Astrocyte (in vitro differentiated cells and primary cell): ENCODE results near the gene FRMD4A. TPM values are rescaled to one million over a fixed set of nuclear protein-coding genes. Genes with fewer than 3 reads are reported as not detected.
A peak's percentile ranks its signal among the peaks of the same experiment; 100 is the strongest.

Experiments
- DNase-seq: peaks from one replicate; pipeline ENCODE4 v3.0.0-alpha.2; 2010; ENCODE audit warnings: low read depth
- FAIRE-seq: peaks from 2 replicates; lab custom pipeline; 2011; peaks lifted over from hg19 to GRCh38; lab: Jason Lieb, UNC
- H2AFZ ChIP-seq: 2 replicates; pipeline ENCODE4 v1.6.0; 2012; ENCODE audit warnings: low read depth, low read length, inconsistent platforms
- H3K27ac ChIP-seq: 2 replicates; pipeline ENCODE4 v1.5.1; 2011; ENCODE audit warnings: low read depth, low read length, inconsistent platforms
- H3K27me3 ChIP-seq: 2 replicates; pipeline ENCODE4 v1.6.0; 2011; ENCODE audit warnings: low read length, inconsistent platforms; ENCODE audit not compliant: insufficient read depth
- H3K36me3 ChIP-seq: 2 replicates; pipeline ENCODE4 v1.5.1; 2011; ENCODE audit warnings: low read length, inconsistent platforms; ENCODE audit not compliant: insufficient read depth
- H3K4me1 ChIP-seq: 2 replicates; pipeline ENCODE4 v1.5.1; 2011; ENCODE audit warnings: low read length, inconsistent platforms; ENCODE audit not compliant: insufficient read depth
- H3K4me2 ChIP-seq: 2 replicates; pipeline ENCODE4 v1.6.0; 2012; ENCODE audit warnings: low read length, inconsistent platforms
- H3K4me3 ChIP-seq: 2 replicates; pipeline ENCODE4 v1.5.1; 2011; ENCODE audit warnings: low read depth, mild to moderate bottlenecking, low read length, inconsistent platforms; ENCODE audit not compliant: insufficient read depth
- H3K79me2 ChIP-seq: 2 replicates; pipeline ENCODE4 v1.6.0; 2012; ENCODE audit warnings: mild to moderate bottlenecking, low read length, inconsistent platforms; ENCODE audit not compliant: insufficient read depth
- H3K9ac ChIP-seq: 2 replicates; pipeline ENCODE4 v1.6.0; 2012; ENCODE audit warnings: mild to moderate bottlenecking, low read length, inconsistent platforms
- H3K9me3 ChIP-seq: 2 replicates; pipeline ENCODE4 v1.5.1; 2012; ENCODE audit warnings: low read depth, mild to moderate bottlenecking, low read length, inconsistent platforms; ENCODE audit not compliant: insufficient read depth
- H4K20me1 ChIP-seq: 2 replicates; pipeline ENCODE4 v1.6.0; 2012; ENCODE audit warnings: low read length, inconsistent platforms; ENCODE audit not compliant: insufficient read depth
- H3K27ac Mint-ChIP-seq: one replicate; pipeline ENCODE4 v1.8.0; 2021; ENCODE audit warnings: mild to moderate bottlenecking, mixed read lengths; ENCODE audit not compliant: unreplicated experiment
- H3K27me3 Mint-ChIP-seq: one replicate; pipeline ENCODE4 v1.8.0; 2021; ENCODE audit warnings: low read depth, mixed read lengths; ENCODE audit not compliant: unreplicated experiment
- H3K36me3 Mint-ChIP-seq: one replicate; pipeline ENCODE4 v1.8.0; 2021; ENCODE audit warnings: low read depth, mixed read lengths; ENCODE audit not compliant: unreplicated experiment
- H3K4me1 Mint-ChIP-seq: one replicate; pipeline ENCODE4 v1.8.0; 2021; ENCODE audit warnings: low read depth, mixed read lengths; ENCODE audit not compliant: unreplicated experiment
- H3K4me3 Mint-ChIP-seq: one replicate; pipeline ENCODE4 v1.8.0; 2021; ENCODE audit warnings: mild to moderate bottlenecking, moderate library complexity, mixed read lengths; ENCODE audit not compliant: unreplicated experiment
- H3K9me3 Mint-ChIP-seq: one replicate; pipeline ENCODE4 v1.8.0; 2021; ENCODE audit warnings: mild to moderate bottlenecking, mixed read lengths; ENCODE audit not compliant: unreplicated experiment
- EZH2 ChIP-seq: IDR thresholded peaks from 2 replicates; pipeline ENCODE4 v1.6.1; 2012; ENCODE audit warnings: mild to moderate bottlenecking, low read length, inconsistent platforms; ENCODE audit not compliant: insufficient read depth
- total RNA-seq: library from RNA; stranded (reverse); gene quantifications from 2 replicates; pipeline ENCODE4 v1.2.1, GENCODE V29; 2021
- TF ChIP-seq, protein P1 (sequence below): IDR thresholded peaks from 2 replicates; pipeline ENCODE4 v1.5.1; 2011; ENCODE audit warnings: low read depth, mild to moderate bottlenecking, inconsistent platforms, low read length, moderate library complexity; ENCODE audit not compliant: insufficient read depth

FRMD4A gene
- total RNA-seq, 1 donor from 2014 or later = 82.5 TPM

DNA sequence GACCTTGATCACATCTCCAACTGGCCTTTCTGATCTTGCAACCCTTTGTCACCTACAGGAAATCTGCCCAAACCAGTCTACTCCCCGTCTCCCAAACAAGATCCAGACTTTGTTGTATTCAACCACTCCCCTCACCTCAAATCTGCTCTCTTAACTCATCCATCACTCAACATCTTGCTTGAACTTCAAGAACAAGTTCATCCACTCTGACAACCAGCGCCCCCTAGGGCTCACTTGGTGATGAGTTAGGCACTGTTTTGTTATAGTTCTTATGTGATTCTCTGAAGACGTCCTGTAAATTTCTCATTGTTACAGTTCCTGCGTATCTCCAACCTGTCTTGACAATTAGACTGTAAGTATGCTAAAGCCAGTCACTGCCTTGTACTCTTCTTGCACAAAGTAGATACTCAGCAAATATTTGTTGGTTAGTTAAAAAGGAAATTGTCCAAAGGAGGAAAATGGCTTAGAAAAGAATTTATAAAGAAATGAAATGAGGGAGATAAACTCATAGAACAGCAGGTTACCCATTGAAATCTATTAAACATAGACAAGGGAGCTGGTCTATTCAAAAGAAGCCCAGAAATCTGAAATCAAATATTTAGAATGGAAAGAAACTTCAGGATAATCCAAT lies 5.3 kb downstream of the FRMD4A start:
- Mint-ChIP-seq H3K36me3 (no peaks in the 10 kb centered on the region), H3K4me1 (peaks cover 6% of the 10 kb centered on the region), H3K4me3 (no peak overlapping the region), H3K27ac (no peak overlapping the region), H3K9me3 (peaks cover 3% of the 10 kb centered on the region), H3K27me3 (peaks cover 8% of the 10 kb centered on the region)
- Histone ChIP-seq H3K36me3 (no peaks in the 10 kb centered on the region), H3K4me3 (no peak overlapping the region), H4K20me1 (no peaks in the 10 kb centered on the region), H3K27me3 (peaks cover 12% of the 10 kb centered on the region), H3K79me2 (no peaks in the 10 kb centered on the region), H3K4me1 (no peaks in the 10 kb centered on the region), H3K27ac (no peak overlapping the region), H3K4me2 (no peak overlapping the region), H3K9me3 (no peaks in the 10 kb centered on the region), H3K9ac (no peak overlapping the region), H2AFZ (no peak overlapping the region)
- peak; percentile 3 for DNase-seq
- peak; percentile 29 for FAIRE-seq
- TF ChIP-seq, protein P1, sequence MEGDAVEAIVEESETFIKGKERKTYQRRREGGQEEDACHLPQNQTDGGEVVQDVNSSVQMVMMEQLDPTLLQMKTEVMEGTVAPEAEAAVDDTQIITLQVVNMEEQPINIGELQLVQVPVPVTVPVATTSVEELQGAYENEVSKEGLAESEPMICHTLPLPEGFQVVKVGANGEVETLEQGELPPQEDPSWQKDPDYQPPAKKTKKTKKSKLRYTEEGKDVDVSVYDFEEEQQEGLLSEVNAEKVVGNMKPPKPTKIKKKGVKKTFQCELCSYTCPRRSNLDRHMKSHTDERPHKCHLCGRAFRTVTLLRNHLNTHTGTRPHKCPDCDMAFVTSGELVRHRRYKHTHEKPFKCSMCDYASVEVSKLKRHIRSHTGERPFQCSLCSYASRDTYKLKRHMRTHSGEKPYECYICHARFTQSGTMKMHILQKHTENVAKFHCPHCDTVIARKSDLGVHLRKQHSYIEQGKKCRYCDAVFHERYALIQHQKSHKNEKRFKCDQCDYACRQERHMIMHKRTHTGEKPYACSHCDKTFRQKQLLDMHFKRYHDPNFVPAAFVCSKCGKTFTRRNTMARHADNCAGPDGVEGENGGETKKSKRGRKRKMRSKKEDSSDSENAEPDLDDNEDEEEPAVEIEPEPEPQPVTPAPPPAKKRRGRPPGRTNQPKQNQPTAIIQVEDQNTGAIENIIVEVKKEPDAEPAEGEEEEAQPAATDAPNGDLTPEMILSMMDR = peak; percentile 26
- TF ChIP-seq EZH2 = no peak

- Mint-ChIP-seq H3K27ac (no peak overlapping the region), H3K27me3 (peaks cover 17% of the 10 kb centered on the region), H3K4me3 (peak overlapping the region; percentile 5), H3K9me3 (peaks cover 3% of the 10 kb centered on the region), H3K4me1 (no peaks in the 10 kb centered on the region), H3K36me3 (no peaks in the 10 kb centered on the region)
- peaks cover 9% of the 10 kb centered on the region for H3K27me3 ChIP-seq
- FAIRE-seq (no peak), DNase-seq (no peak)
- H3K4me3 ChIP-seq = no peak overlapping the region
- no peaks in the 10 kb centered on the region for H3K9me3 ChIP-seq
- H4K20me1 ChIP-seq = no peaks in the 10 kb centered on the region
- H3K36me3 ChIP-seq = no peaks in the 10 kb centered on the region
- no peak for TF ChIP-seq EZH2
- TF ChIP-seq, protein P1 = no peak
- H3K4me2 ChIP-seq = no peak overlapping the region
- no peaks in the 10 kb centered on the region for H3K4me1 ChIP-seq
- H2AFZ ChIP-seq = no peak overlapping the region
- no peaks in the 10 kb centered on the region for H3K79me2 ChIP-seq
- no peak overlapping the region for H3K9ac ChIP-seq
- no peak overlapping the region for H3K27ac ChIP-seq
Observed at GRCh38 chr10:14322526-14323188, 8.1 kb downstream of the FRMD4A start.

DNA sequence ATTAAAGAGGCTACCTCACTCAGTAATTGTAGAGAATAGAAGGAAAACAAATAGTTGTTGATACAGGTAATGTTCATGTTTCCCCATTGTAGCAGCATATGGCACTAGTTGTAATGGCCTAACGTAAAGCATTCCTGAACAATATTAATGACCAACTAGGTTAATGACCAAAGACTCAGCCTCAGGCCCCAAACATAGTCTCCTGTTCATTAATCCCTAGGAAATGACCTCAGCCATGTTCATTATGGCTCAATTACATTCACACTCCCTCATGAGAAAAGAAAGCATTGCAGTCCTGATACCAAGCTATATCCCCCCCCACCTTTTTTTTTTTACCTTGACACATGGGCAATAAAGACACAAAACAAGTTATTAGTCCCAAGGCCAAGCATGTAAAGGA lies 12.7 kb downstream of the FRMD4A start:
- Histone ChIP-seq H3K4me3 (no peak overlapping the region), H3K9ac (no peak overlapping the region), H3K9me3 (no peaks in the 10 kb centered on the region), H3K4me2 (no peak overlapping the region), H3K27ac (no peak overlapping the region), H2AFZ (no peak overlapping the region), H3K27me3 (peaks cover 19% of the 10 kb centered on the region), H3K36me3 (no peaks in the 10 kb centered on the region), H4K20me1 (no peaks in the 10 kb centered on the region), H3K79me2 (no peaks in the 10 kb centered on the region), H3K4me1 (no peaks in the 10 kb centered on the region)
- Mint-ChIP-seq H3K4me1 (no peaks in the 10 kb centered on the region), H3K27ac (no peak overlapping the region), H3K9me3 (no peaks in the 10 kb centered on the region), H3K27me3 (peaks cover 34% of the 10 kb centered on the region), H3K36me3 (no peaks in the 10 kb centered on the region), H3K4me3 (no peak overlapping the region)
- no peak for DNase-seq
- no peak for FAIRE-seq
- TF ChIP-seq EZH2 = no peak
- TF ChIP-seq, protein P1 = no peak
